ENCODE measurements around the gene FERMT1. TPM values are rescaled to one million over a fixed set of nuclear protein-coding genes. Genes with fewer than 3 reads are reported as not detected.

Gene FERMT1
- total RNA-seq, 1 experiment from 2014 or later = 30.1 TPM

DNA sequence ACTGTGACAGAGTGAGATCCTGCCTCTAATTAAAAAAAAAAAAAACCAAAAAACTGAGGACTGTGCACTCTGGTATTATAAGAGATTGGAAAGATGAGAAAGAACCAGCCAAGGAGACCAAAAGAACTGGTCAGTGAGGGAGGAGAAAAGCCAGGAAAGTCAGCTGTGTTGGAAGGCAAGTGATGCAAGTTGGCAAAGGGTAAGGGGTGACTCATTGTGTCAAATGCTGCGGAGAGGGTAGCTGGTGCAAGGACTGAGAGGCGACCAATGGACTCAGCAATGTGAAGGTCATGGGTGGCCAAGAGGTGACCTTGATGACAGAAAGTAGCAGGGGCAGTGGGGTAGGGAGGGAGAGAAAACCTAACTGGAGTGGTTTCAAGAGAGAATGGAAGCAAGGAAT lies 41.6 kb downstream of the FERMT1 start:
- ChIA-PET POLR2A (no interaction called here), CTCF (no interaction called here)
- no peaks in the 10 kb centered on the region for H3K4me1 Mint-ChIP-seq (ENCODE audit: low read depth, unreplicated experiment)
- H3K4me3 Mint-ChIP-seq (ENCODE audit: unreplicated experiment) = no peak overlapping the region
- peaks cover 46% of the 10 kb centered on the region for H3K36me3 Mint-ChIP-seq (ENCODE audit: insufficient read depth, unreplicated experiment)
- no peaks in the 10 kb centered on the region for H3K27me3 ChIP-seq (replicated peaks; ENCODE audit: control insufficient read depth, insufficient read depth, low read length)
- no peaks in the 10 kb centered on the region for H3K9me3 ChIP-seq
- H3K27me3 Mint-ChIP-seq (ENCODE audit: insufficient read depth, unreplicated experiment) = no peaks in the 10 kb centered on the region
- H3K27ac Mint-ChIP-seq (ENCODE audit: unreplicated experiment) = no peak overlapping the region
- no TSS peak for BruUV-seq (replicated peaks)
- no peaks in the 10 kb centered on the region for H3K9me3 Mint-ChIP-seq (ENCODE audit: unreplicated experiment)
- peaks cover 9% of the 10 kb centered on the region for H3K4me1 ChIP-seq
- H3K36me3 ChIP-seq (ENCODE audit: control insufficient read depth, insufficient read depth, low read length) = peaks cover 3% of the 10 kb centered on the region; the same call in 1 of the 2 replicates
- no peak for DNase-seq
- H3K4me3 ChIP-seq (ENCODE audit: low read depth, low read length) = no peak overlapping the region
- TF ChIP-seq, protein P1, sequence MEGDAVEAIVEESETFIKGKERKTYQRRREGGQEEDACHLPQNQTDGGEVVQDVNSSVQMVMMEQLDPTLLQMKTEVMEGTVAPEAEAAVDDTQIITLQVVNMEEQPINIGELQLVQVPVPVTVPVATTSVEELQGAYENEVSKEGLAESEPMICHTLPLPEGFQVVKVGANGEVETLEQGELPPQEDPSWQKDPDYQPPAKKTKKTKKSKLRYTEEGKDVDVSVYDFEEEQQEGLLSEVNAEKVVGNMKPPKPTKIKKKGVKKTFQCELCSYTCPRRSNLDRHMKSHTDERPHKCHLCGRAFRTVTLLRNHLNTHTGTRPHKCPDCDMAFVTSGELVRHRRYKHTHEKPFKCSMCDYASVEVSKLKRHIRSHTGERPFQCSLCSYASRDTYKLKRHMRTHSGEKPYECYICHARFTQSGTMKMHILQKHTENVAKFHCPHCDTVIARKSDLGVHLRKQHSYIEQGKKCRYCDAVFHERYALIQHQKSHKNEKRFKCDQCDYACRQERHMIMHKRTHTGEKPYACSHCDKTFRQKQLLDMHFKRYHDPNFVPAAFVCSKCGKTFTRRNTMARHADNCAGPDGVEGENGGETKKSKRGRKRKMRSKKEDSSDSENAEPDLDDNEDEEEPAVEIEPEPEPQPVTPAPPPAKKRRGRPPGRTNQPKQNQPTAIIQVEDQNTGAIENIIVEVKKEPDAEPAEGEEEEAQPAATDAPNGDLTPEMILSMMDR (IDR thresholded peaks at IDR 0.05; ENCODE audit: insufficient read depth in 1 of 2, low read depth in 1 of 2, low read length in 1 of 2, severe bottlenecking in 1 of 2, unreplicated experiment in 1 of 2) = no peak
- intact Hi-C loops (cut with micrococcal nuclease; ENCODE audit: unreplicated experiment) = no loop called here

DNA sequence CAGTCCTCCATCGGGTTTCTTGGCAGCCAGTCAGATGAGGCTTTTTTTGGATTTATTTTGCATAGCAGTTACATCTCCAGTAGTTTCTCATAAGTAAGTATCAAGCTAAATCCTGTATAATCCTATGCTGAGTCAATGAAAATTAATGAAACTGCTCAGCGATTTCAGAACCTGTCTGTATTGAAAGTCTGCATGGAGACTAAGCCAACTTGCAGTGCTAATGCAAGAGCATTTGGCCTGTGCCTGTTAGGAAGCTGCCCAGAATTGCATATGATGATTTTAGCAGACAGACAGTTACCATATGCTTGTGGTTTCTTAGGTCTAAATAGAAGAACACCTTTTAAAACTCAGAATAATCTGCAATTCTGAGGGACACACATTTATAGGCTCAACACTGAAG lies 43.8 kb downstream of the FERMT1 start:
- no TSS peak for BruUV-seq (replicated peaks)
- no peak overlapping the region for H3K4me3 ChIP-seq (ENCODE audit: low read depth, low read length)
- TF ChIP-seq, protein P1 (IDR thresholded peaks at IDR 0.05; ENCODE audit: insufficient read depth in 1 of 2, low read depth in 1 of 2, low read length in 1 of 2, severe bottlenecking in 1 of 2, unreplicated experiment in 1 of 2) = no peak
- ChIA-PET POLR2A (interaction anchor here (0.7 kb wide), 1 partner anchor 422 kb away, joined by 10 read pairs; no protein-coding TSS in a partner anchor), CTCF (interaction anchor here (0.6 to 0.7 kb wide), 3 partner anchors 21 to 1066 kb away, joined by 3 to 8 read pairs (median 4); no protein-coding TSS in a partner anchor)
- intact Hi-C loops (cut with micrococcal nuclease; ENCODE audit: unreplicated experiment) = loop anchor here (5.0 kb wide), 2 partner anchors 37 to 127 kb away; partner anchors contain the start of genes MCM8 and TRMT6
- H3K36me3 ChIP-seq (ENCODE audit: control insufficient read depth, insufficient read depth, low read length) = peaks cover 2% of the 10 kb centered on the region; the same call in 1 of the 2 replicates
- Mint-ChIP-seq H3K36me3 (ENCODE audit: insufficient read depth, unreplicated experiment) (peaks cover 38% of the 10 kb centered on the region), H3K27ac (ENCODE audit: unreplicated experiment) (no peak overlapping the region), H3K9me3 (ENCODE audit: unreplicated experiment) (no peaks in the 10 kb centered on the region), H3K27me3 (ENCODE audit: insufficient read depth, unreplicated experiment) (no peaks in the 10 kb centered on the region), H3K4me1 (ENCODE audit: low read depth, unreplicated experiment) (peaks cover 8% of the 10 kb centered on the region), H3K4me3 (ENCODE audit: unreplicated experiment) (no peak overlapping the region)
- no peak for DNase-seq
- peaks cover 31% of the 10 kb centered on the region for H3K4me1 ChIP-seq
- no peaks in the 10 kb centered on the region for H3K27me3 ChIP-seq (replicated peaks; ENCODE audit: control insufficient read depth, insufficient read depth, low read length)
- no peaks in the 10 kb centered on the region for H3K9me3 ChIP-seq

DNA sequence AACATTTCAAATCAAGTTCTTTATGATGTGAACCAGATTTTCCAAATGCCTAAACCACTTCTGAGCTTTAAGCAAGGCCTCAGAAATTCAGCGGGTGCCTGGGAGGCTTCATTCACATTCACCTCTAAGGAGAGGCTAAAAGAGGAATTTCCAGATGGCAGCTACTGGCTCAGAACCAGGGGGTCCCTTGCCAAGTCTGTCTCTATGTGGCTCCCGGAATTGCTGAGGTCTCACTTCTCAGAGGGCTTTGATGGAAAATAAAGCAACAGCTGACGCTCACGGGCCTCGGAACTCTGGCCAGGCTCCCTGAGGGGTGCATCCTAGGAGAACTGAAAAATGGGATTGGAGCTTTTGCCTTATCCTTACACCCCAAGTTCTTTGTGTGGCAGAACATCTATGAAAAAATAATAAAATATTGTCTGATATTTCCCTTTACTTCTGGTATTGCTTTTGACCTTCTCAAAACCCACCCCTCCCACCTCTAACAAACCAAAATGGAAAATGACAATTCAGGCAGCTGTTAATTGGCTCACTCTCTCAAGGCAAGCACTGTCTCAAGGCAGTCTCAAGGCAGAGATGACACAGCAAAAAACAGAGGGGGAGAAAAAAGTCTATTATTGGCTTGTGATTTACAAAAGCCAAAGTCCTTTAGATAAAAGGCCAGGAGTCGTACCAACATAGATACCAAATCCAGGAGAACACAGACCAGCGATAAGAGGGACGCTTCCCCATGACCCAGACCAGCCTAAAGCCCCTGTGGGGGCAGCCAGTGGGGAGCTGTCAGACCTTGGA lies 47.2 kb downstream of the FERMT1 start:
- Histone ChIP-seq H3K9me3 (no peaks in the 10 kb centered on the region), H3K4me3 (ENCODE audit: low read depth, low read length) (no peak overlapping the region), H3K36me3 (ENCODE audit: control insufficient read depth, insufficient read depth, low read length) (peaks cover 2% of the 10 kb centered on the region; the same call in 1 of the 2 replicates), H3K4me1 (peaks cover 35% of the 10 kb centered on the region), H3K27me3 (replicated peaks; ENCODE audit: control insufficient read depth, insufficient read depth, low read length) (no peaks in the 10 kb centered on the region)
- intact Hi-C loops (cut with micrococcal nuclease; ENCODE audit: unreplicated experiment) = loop anchor here (5.0 kb wide), 2 partner anchors 33 to 123 kb away; partner anchors contain the start of genes MCM8 and TRMT6
- ChIA-PET CTCF (interaction anchor here (0.5 to 1.3 kb wide), 6 partner anchors 17 to 417 kb away, joined by 3 to 6 read pairs (median 4); partner anchors contain the start of genes MCM8 and TRMT6), POLR2A (no interaction called here)
- no peaks in the 10 kb centered on the region for H3K27me3 Mint-ChIP-seq (ENCODE audit: insufficient read depth, unreplicated experiment)
- peaks cover 10% of the 10 kb centered on the region for H3K4me1 Mint-ChIP-seq (ENCODE audit: low read depth, unreplicated experiment)
- no peaks in the 10 kb centered on the region for H3K9me3 Mint-ChIP-seq (ENCODE audit: unreplicated experiment)
- TF ChIP-seq, protein P1 (IDR thresholded peaks at IDR 0.05; ENCODE audit: insufficient read depth in 1 of 2, low read depth in 1 of 2, low read length in 1 of 2, severe bottlenecking in 1 of 2, unreplicated experiment in 1 of 2) = no peak
- no peak for DNase-seq
- H3K36me3 Mint-ChIP-seq (ENCODE audit: insufficient read depth, unreplicated experiment) = peaks cover 24% of the 10 kb centered on the region
- H3K27ac Mint-ChIP-seq (ENCODE audit: unreplicated experiment) = peak overlapping the region; percentile 48
- TSS peak; percentile 49 for BruUV-seq (replicated peaks)
- H3K4me3 Mint-ChIP-seq (ENCODE audit: unreplicated experiment) = no peak overlapping the region
